Nephron (organoid): Measurements from ENCODE around the gene GJB5.

ENCODE experiments used
- H3K27ac Mint-ChIP-seq, 3 experiments: 2 replicates each; pipeline ENCODE4 v1.8.0; 2020; ENCODE audit warnings: mixed read lengths in 3 of 3, mild to moderate bottlenecking in 2 of 3, moderate library complexity in 1 of 3
- H3K27me3 Mint-ChIP-seq: 2 replicates; pipeline ENCODE4 v1.8.0; 2021; ENCODE audit warnings: low read depth, mild to moderate bottlenecking, moderate library complexity, mixed read lengths
- H3K36me3 Mint-ChIP-seq: 2 replicates; pipeline ENCODE4 v1.8.0; 2020; ENCODE audit warnings: low read depth, mixed read lengths
- H3K4me1 Mint-ChIP-seq: 2 replicates; pipeline ENCODE4 v1.8.0; 2020; ENCODE audit warnings: mixed read lengths
- H3K4me3 Mint-ChIP-seq, 3 experiments: 2 replicates each; pipeline ENCODE4 v1.8.0; 2020; ENCODE audit warnings: mild to moderate bottlenecking in 3 of 3, mixed read lengths in 3 of 3, moderate library complexity in 2 of 3
- H3K9me3 Mint-ChIP-seq: 2 replicates; pipeline ENCODE4 v1.8.0; 2020; ENCODE audit warnings: mixed read lengths
- TF ChIP-seq, protein P1 (sequence below), 3 experiments: fragments of 200-600 bp; sonication (generic); IDR thresholded peaks; one replicate each; pipeline ENCODE4 v1.5.0; 2021; ENCODE audit warnings: antibody characterized with exemption in 3 of 3; ENCODE audit not compliant: unreplicated experiment in 3 of 3

Gene GJB5

DNA sequence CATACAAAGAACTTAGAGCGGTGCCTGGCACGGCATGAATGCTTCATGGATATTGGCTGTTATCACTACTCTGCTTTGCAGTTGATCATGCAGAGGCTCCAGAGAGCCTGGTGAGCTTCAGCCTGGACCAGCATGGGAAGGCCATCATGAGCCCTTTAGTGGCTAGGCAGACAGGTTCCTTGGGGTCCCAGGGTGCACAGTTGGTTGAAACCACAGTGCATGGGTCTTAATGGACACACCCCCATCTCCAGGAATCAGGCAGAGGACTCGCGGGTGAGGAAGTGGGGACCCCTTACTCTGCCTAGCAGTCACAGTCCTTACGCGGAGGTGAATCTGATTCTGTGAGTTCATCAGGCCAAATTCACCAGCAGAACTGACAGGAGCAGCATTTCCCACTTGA is 1.1 kb downstream of the GJB5 start:
- H3K36me3 Mint-ChIP-seq: no peaks in the 10 kb centered on the region
- H3K27ac Mint-ChIP-seq: no peak overlapping the region
- H3K4me3 Mint-ChIP-seq: no peak overlapping the region

DNA sequence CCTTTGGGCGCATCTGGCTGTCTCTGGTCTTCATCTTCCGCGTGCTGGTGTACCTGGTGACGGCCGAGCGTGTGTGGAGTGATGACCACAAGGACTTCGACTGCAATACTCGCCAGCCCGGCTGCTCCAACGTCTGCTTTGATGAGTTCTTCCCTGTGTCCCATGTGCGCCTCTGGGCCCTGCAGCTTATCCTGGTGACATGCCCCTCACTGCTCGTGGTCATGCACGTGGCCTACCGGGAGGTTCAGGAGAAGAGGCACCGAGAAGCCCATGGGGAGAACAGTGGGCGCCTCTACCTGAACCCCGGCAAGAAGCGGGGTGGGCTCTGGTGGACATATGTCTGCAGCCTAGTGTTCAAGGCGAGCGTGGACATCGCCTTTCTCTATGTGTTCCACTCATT is 2.5 kb downstream of the GJB5 start:
- TF ChIP-seq, protein P1, sequence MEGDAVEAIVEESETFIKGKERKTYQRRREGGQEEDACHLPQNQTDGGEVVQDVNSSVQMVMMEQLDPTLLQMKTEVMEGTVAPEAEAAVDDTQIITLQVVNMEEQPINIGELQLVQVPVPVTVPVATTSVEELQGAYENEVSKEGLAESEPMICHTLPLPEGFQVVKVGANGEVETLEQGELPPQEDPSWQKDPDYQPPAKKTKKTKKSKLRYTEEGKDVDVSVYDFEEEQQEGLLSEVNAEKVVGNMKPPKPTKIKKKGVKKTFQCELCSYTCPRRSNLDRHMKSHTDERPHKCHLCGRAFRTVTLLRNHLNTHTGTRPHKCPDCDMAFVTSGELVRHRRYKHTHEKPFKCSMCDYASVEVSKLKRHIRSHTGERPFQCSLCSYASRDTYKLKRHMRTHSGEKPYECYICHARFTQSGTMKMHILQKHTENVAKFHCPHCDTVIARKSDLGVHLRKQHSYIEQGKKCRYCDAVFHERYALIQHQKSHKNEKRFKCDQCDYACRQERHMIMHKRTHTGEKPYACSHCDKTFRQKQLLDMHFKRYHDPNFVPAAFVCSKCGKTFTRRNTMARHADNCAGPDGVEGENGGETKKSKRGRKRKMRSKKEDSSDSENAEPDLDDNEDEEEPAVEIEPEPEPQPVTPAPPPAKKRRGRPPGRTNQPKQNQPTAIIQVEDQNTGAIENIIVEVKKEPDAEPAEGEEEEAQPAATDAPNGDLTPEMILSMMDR (IDR thresholded peaks at IDR 0.05; ENCODE audit: unreplicated experiment in 3 of 3): no peak

More for the DNA sequence above, 1.1 kb downstream of the GJB5 start:
- H3K4me1 Mint-ChIP-seq: no peaks in the 10 kb centered on the region
- H3K27me3 Mint-ChIP-seq: peaks cover 9% of the 10 kb centered on the region
- H3K9me3 Mint-ChIP-seq: no peaks in the 10 kb centered on the region
- TF ChIP-seq, protein P1 (IDR thresholded peaks at IDR 0.05; ENCODE audit: unreplicated experiment in 3 of 3): no peak

DNA sequence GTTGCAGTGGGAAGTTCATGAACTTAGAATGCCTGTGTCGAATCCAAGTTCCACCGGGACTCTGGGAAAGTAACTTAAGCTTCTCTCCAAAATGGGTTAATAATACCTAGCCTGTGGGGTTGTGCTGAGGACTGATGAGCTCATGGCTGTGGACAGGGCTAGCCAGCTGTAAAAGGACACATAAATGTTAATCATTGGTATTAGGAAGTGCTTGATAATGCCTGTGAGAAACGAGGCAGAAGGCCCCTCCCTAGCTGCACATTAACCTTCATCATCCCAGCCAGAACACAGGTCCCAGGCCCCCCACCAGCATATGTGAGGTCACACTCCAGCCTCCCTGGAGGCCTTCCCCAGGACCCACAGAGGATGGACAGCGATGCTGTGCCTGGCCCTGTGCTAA is 3.9 kb downstream of the GJB5 start:
- Mint-ChIP-seq H3K4me1 (no peaks in the 10 kb centered on the region), H3K4me3 (no peak overlapping the region), H3K9me3 (no peaks in the 10 kb centered on the region), H3K27me3 (peaks cover 8% of the 10 kb centered on the region), H3K27ac (peak overlapping the region in 2 of 3 experiments; percentile 61 to 67), H3K36me3 (no peaks in the 10 kb centered on the region)
- TF ChIP-seq, protein P1 (IDR thresholded peaks at IDR 0.05; ENCODE audit: unreplicated experiment in 3 of 3): no peak

More for the DNA sequence above, 2.5 kb downstream of the GJB5 start:
- no peak overlapping the region for H3K27ac Mint-ChIP-seq
- H3K27me3 Mint-ChIP-seq: peaks cover 9% of the 10 kb centered on the region
- no peak overlapping the region for H3K4me3 Mint-ChIP-seq
- H3K36me3 Mint-ChIP-seq: no peaks in the 10 kb centered on the region
- H3K4me1 Mint-ChIP-seq: no peaks in the 10 kb centered on the region
- no peaks in the 10 kb centered on the region for H3K9me3 Mint-ChIP-seq

DNA sequence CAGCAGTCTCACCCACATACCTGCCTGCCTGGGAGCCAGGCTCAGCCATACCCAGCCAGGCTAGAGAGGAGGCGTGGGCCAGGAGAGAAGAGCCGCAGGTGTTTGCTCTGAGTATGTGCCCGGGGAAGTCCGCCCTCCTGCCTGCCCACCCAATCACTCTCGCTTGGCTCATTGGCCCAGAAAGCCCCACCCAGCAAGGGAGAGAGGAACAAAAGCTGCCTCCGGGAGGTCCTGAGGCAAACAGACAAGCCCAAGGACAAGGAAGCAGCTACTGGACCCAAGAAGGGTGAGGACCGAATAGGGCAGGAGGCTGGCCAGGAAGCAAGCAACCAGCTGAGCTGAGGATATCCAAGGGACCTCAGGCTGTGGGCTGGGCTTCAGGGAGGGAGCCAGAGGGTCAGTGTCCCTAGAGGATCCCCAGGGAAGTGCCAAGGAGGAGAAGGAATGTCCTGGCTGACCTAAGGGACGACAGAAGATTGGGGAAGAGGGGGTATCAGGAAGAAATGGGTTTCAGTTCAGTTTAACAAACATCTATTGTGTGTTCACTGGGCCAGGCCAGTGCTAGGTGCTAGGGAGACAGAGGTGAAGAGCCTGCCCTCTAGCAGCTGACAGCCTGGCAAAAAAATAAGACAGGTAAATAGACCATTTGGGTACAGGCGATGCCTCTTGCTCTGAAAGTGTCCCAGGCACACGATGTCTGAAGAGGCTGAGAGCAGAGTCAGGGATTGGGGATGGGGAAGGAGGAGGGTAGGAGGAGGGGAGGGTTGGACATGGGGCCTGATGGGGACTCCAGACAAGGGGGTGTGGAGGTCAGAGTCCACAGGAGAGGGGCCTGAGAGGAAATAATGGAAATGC is 4.9 kb downstream of the GJB5 start, which contains the start of gene GJB4:
TSS of gene GJB4 (plus strand) at position 238 of the 855 bp plus-strand sequence. CDS start 1,515 bp downstream, outside the sequence.
- H3K4me3 Mint-ChIP-seq: no peak within 1 kb of the TSS

DNA sequence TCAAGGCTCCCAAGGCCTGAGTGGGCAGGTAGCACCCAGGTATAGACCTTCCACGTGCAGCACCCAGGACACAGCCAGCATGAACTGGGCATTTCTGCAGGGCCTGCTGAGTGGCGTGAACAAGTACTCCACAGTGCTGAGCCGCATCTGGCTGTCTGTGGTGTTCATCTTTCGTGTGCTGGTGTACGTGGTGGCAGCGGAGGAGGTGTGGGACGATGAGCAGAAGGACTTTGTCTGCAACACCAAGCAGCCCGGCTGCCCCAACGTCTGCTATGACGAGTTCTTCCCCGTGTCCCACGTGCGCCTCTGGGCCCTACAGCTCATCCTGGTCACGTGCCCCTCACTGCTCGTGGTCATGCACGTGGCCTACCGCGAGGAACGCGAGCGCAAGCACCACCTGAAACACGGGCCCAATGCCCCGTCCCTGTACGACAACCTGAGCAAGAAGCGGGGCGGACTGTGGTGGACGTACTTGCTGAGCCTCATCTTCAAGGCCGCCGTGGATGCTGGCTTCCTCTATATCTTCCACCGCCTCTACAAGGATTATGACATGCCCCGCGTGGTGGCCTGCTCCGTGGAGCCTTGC is 6.4 kb downstream of the GJB5 start:
- Mint-ChIP-seq H3K36me3 (no peaks in the 10 kb centered on the region), H3K4me1 (no peaks in the 10 kb centered on the region), H3K27me3 (peaks cover 8% of the 10 kb centered on the region), H3K9me3 (no peaks in the 10 kb centered on the region), H3K27ac (no peak overlapping the region), H3K4me3 (no peak overlapping the region)
- TF ChIP-seq, protein P1 (IDR thresholded peaks at IDR 0.05; ENCODE audit: unreplicated experiment in 3 of 3): no peak

More for the DNA sequence above, 4.9 kb downstream of the GJB5 start, which contains the start of gene GJB4:
- H3K27ac Mint-ChIP-seq: peak within 1 kb of the TSS in 2 of 3 experiments; percentile 61 to 67
- no peaks in the 10 kb centered on the region for H3K4me1 Mint-ChIP-seq
- H3K36me3 Mint-ChIP-seq: no peaks in the 10 kb centered on the region
- H3K27me3 Mint-ChIP-seq: peaks cover 8% of the 10 kb centered on the region
- TF ChIP-seq, protein P1 (IDR thresholded peaks at IDR 0.05; ENCODE audit: unreplicated experiment in 3 of 3): no peak
- no peaks in the 10 kb centered on the region for H3K9me3 Mint-ChIP-seq
